HepG2 (cell line): ENCODE data around the gene RASSF10.

Experiments used
- CHD2 ChIP-seq: IDR thresholded peaks from 2 replicates; pipeline ENCODE4 v1.6.1; 2011; ENCODE audit warnings: low read depth, low read length, improper control_type of control experiment
- KDM5B ChIP-seq: sonication (generic); formaldehyde crosslinking; IDR thresholded peaks from 2 replicates; pipeline ENCODE4 v1.4.0; 2020; ENCODE audit warnings: missing genetic modification reagents, mild to moderate bottlenecking, borderline replicate concordance
- PAX8 ChIP-seq: sonication (generic); formaldehyde crosslinking; IDR thresholded peaks from 2 replicates; pipeline ENCODE4 v1.8.0; 2022; ENCODE audit warnings: mild to moderate bottlenecking, missing genetic modification reagents, borderline replicate concordance
- POLR2AphosphoS5 ChIP-seq: IDR thresholded peaks from 2 replicates; pipeline ENCODE4 v1.6.1; 2012; ENCODE audit warnings: low read depth, low read length
- SRSF1 ChIP-seq: fragments of 200-400 bp; formaldehyde crosslinking; optimal IDR thresholded peaks from 2 replicates; pipeline ENCODE3; 2017; ENCODE audit warnings: mild to moderate bottlenecking, low read depth, low read length, moderate library complexity
- ZBTB21 ChIP-seq: sonication (generic); formaldehyde crosslinking; IDR thresholded peaks from 2 replicates; pipeline ENCODE4 v1.4.0; 2020; ENCODE audit warnings: missing genetic modification reagents
- TF ChIP-seq, protein P1 (sequence below): sonication (generic); formaldehyde crosslinking; IDR thresholded peaks from 2 replicates; pipeline ENCODE4 v1.5.0; 2020; ENCODE audit warnings: mild to moderate bottlenecking, missing genetic modification reagents, moderate library complexity

DNA sequence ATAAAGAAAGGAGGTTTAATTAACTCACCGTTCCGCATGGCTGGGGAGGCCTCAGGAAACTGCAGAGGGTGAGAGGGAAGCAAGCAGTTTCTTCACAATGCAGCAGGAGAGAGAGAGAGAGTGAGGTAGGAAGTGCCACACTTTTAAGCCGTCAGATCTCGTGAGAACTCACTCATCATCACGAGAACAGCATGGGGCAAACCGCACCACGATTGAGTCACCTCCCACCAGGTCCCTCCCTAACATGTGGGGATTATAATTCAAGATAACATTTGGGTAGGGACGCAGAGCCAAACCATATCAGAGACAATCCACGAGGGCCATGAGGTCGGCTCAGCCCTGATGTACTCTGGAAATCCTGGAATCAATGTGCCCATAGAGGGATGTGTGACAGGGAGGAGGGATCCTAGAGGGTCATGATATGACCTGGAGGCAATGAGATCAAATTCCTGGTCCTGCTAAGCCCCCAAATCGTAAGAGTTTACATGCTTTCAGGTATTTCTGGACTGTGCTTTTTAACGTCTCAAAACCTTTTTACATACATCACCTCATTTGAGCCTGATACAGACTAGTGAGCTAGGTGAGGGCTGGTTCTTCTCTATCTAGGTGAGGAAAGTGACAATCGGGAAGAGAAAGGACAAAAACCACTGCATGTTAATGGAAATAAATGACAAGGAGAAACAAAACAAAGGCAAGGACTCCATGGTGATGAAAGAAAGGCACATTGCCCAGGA, 19.5 kb upstream of the RASSF10 start:
- TF ChIP-seq, protein P1, sequence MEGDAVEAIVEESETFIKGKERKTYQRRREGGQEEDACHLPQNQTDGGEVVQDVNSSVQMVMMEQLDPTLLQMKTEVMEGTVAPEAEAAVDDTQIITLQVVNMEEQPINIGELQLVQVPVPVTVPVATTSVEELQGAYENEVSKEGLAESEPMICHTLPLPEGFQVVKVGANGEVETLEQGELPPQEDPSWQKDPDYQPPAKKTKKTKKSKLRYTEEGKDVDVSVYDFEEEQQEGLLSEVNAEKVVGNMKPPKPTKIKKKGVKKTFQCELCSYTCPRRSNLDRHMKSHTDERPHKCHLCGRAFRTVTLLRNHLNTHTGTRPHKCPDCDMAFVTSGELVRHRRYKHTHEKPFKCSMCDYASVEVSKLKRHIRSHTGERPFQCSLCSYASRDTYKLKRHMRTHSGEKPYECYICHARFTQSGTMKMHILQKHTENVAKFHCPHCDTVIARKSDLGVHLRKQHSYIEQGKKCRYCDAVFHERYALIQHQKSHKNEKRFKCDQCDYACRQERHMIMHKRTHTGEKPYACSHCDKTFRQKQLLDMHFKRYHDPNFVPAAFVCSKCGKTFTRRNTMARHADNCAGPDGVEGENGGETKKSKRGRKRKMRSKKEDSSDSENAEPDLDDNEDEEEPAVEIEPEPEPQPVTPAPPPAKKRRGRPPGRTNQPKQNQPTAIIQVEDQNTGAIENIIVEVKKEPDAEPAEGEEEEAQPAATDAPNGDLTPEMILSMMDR, result no peak
- TF ChIP-seq ZBTB21 (CRISPR knock-in tag) (no peak), KDM5B (CRISPR knock-in tag) (no peak), SRSF1 (no peak), PAX8 (CRISPR knock-in tag) (no peak), POLR2AphosphoS5 (no peak), CHD2 (peak; percentile 80)
